Nephron progenitor cell (in vitro differentiated cells): Measurements from ENCODE around the gene LEAP2.

Experiments
- DNase-seq: peaks from one replicate; pipeline ENCODE4 v3.0.0; 2021
- H3K27ac Mint-ChIP-seq: 2 replicates; pipeline ENCODE4 v1.8.0; 2021; ENCODE audit warnings: mild to moderate bottlenecking, moderate library complexity, mixed read lengths
- H3K27me3 Mint-ChIP-seq: 2 replicates; pipeline ENCODE4 v1.8.0; 2021; ENCODE audit warnings: mild to moderate bottlenecking, low read depth, mixed read lengths; ENCODE audit not compliant: poor library complexity
- H3K36me3 Mint-ChIP-seq: 2 replicates; pipeline ENCODE4 v1.8.0; 2021; ENCODE audit warnings: low read depth, mixed read lengths
- H3K4me1 Mint-ChIP-seq: 2 replicates; pipeline ENCODE4 v1.8.0; 2021; ENCODE audit warnings: mixed read lengths
- H3K4me3 Mint-ChIP-seq: 2 replicates; pipeline ENCODE4 v1.8.0; 2021; ENCODE audit warnings: mild to moderate bottlenecking, moderate library complexity, mixed read lengths
- H3K9me3 Mint-ChIP-seq: 2 replicates; pipeline ENCODE4 v1.8.0; 2021; ENCODE audit warnings: mild to moderate bottlenecking, moderate library complexity, mixed read lengths
- TF ChIP-seq, protein P1 (sequence below): fragments of 200-600 bp; sonication (generic); IDR thresholded peaks from 2 replicates; pipeline ENCODE4 v1.5.0; 2021; ENCODE audit warnings: antibody characterized with exemption

Gene LEAP2

DNA sequence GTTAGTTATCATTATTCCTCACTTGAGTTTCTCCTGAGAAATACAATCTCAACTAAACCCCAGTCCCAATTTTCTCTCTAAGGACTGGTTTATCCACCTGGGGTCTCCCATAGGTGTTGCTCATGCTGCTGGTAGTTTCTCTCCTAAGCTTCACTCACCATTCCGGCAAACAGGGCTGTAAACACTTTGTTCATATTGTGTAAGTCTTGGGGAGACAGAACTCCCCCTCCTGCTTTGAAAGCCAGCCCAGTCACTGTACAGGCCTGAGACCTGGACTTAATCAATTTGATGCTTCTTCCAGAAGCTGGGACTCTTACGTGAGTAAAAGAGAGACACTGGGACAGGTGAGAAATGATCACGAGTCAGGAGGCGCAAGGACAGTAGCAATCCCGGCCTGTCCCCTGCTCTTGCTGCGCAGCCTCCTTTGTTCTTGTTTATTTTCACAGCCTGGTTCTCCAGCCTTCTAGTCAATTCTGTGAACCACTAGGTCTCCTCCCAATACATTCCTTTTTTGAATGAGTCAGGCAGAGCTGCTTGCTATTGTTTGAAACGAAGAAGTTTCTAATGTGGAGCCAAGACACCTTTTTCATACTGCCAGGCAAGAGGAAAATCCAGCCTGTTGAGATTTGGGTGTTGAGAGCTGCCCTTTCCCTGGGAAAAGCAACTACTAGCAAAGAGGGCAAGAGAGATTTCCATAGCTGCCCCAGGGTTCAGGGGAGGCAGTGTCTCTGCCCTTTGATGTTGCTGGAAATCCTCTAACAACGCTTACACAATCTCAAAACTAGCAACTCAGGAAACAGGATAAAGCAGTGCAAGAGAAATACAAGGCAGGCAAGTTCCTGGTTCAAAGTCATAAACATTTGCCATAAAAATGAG lies 33.8 kb upstream of the LEAP2 start:
- H3K27ac Mint-ChIP-seq = no peak overlapping the region
- H3K36me3 Mint-ChIP-seq = no peaks in the 10 kb centered on the region
- DNase-seq = no peak
- no peaks in the 10 kb centered on the region for H3K27me3 Mint-ChIP-seq
- TF ChIP-seq, protein P1, sequence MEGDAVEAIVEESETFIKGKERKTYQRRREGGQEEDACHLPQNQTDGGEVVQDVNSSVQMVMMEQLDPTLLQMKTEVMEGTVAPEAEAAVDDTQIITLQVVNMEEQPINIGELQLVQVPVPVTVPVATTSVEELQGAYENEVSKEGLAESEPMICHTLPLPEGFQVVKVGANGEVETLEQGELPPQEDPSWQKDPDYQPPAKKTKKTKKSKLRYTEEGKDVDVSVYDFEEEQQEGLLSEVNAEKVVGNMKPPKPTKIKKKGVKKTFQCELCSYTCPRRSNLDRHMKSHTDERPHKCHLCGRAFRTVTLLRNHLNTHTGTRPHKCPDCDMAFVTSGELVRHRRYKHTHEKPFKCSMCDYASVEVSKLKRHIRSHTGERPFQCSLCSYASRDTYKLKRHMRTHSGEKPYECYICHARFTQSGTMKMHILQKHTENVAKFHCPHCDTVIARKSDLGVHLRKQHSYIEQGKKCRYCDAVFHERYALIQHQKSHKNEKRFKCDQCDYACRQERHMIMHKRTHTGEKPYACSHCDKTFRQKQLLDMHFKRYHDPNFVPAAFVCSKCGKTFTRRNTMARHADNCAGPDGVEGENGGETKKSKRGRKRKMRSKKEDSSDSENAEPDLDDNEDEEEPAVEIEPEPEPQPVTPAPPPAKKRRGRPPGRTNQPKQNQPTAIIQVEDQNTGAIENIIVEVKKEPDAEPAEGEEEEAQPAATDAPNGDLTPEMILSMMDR = no peak
- H3K4me3 Mint-ChIP-seq = no peak overlapping the region
- no peaks in the 10 kb centered on the region for H3K9me3 Mint-ChIP-seq
- H3K4me1 Mint-ChIP-seq = peaks cover 33% of the 10 kb centered on the region

DNA sequence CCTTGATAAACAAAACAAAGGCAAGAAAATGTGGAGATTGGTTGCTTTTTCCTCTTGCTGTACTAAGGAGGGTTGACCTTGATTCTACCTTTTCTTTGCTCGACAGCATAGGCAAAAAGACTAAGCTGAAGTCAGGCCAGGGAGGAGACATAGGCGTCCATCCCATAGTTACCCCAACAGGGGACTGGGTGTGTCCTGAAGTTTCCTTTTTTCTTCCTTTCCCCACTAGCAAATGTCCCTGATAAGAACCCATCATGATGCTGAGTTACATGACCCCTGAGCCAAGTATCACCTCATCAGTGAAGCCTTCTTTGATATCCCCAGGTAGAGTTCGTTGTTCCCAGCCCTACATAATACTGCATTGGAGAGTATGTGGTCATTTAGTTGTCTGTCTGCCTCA lies 33.2 kb upstream of the LEAP2 start:
- Mint-ChIP-seq H3K4me1 (peaks cover 33% of the 10 kb centered on the region), H3K36me3 (no peaks in the 10 kb centered on the region), H3K27me3 (peaks cover 1% of the 10 kb centered on the region), H3K9me3 (no peaks in the 10 kb centered on the region), H3K4me3 (no peak overlapping the region), H3K27ac (no peak overlapping the region)
- no peak for DNase-seq
- TF ChIP-seq, protein P1 = no peak

DNA sequence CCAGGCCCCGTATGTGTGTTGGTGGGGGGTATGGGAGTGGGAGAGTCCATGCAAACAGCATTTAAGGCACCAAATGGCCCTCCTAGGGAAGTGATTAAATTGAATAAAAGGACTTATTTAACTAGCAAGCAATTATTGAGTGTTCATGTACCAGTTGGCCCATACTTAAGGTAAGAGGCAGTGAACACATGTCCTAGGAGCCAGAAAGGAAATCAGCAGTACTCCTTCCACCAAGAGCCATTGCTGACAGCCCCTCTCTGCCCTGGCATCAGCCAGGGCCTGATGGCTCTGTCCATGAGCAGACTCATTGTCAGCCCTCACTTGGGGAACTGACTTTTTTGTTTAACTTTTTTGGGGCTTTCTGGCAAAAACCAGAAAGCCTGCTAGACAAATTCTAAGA lies 32.6 kb upstream of the LEAP2 start:
- peaks cover 3% of the 10 kb centered on the region for H3K27me3 Mint-ChIP-seq
- no peak for DNase-seq
- no peak overlapping the region for H3K27ac Mint-ChIP-seq
- no peaks in the 10 kb centered on the region for H3K9me3 Mint-ChIP-seq
- no peaks in the 10 kb centered on the region for H3K36me3 Mint-ChIP-seq
- H3K4me1 Mint-ChIP-seq = peaks cover 33% of the 10 kb centered on the region
- TF ChIP-seq, protein P1 = no peak
- H3K4me3 Mint-ChIP-seq = no peak overlapping the region

DNA sequence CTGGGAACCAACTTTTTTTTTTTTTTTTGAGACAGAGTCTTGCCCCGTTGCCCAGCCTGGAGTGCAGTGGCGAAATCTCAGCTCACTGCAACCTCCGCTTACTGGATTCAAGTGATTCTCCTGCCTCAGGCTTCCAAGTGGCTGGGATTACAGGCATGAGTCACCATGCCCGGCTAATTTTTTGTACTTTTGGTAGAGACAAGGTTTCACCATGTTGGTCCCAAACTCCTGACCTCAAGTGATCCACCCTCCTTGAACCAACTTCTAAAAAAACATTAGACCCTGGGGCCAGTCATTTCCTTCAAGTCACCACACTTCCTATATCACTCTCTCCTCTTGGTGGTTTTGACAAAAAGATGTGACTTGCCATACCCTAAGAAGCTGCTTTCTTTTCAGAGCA lies 32.2 kb upstream of the LEAP2 start:
- Mint-ChIP-seq H3K9me3 (no peaks in the 10 kb centered on the region), H3K27ac (no peak overlapping the region)
- DNase-seq = no peak

DNA sequence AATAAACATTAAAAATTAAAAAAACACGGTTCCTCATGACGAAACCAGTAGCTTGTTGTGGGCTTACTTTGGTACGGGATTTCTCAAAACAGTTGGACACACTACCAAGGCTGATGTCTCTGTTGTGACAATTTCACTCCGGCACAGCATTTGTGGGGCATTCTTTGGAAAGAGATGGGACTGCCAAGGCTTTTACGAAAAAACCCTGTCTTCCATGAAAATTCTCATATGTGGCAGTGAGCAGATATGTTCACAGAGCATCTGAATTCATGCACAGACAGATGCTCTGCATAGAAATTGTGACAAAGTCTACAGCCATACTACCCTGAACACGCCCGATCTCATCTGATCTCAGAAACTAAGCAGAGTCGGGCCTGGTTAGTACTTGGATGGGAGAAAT lies 25.2 kb upstream of the LEAP2 start:
- TF ChIP-seq, protein P1 = no peak
- DNase-seq = no peak
- Mint-ChIP-seq H3K27me3 (peaks cover 14% of the 10 kb centered on the region), H3K27ac (no peak overlapping the region), H3K9me3 (no peaks in the 10 kb centered on the region), H3K36me3 (no peaks in the 10 kb centered on the region), H3K4me1 (no peaks in the 10 kb centered on the region), H3K4me3 (no peak overlapping the region)

More for the DNA sequence above, 32.2 kb upstream of the LEAP2 start:
- Mint-ChIP-seq H3K4me3 (no peak overlapping the region), H3K36me3 (no peaks in the 10 kb centered on the region), H3K27me3 (peaks cover 7% of the 10 kb centered on the region), H3K4me1 (peaks cover 33% of the 10 kb centered on the region)
- TF ChIP-seq, protein P1 = no peak

DNA sequence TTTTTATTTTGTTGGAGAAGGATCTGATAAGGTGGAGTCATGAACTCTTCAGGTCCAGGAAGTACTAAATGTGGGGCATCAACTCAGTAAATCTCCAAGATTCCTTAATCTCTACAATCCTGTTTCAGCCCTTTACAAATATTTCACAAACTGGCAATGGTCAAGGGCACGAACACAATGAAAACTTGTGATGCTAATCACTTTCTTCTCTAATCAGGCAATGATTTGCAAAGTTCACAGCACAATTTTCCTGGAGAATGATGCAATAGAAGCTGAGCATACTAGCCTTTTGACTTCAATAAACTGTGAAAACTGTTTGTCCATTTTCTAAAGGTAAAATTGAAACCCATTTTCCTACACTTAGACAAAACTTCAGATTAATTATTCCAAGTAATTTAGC lies 24.1 kb upstream of the LEAP2 start:
- TF ChIP-seq, protein P1 = no peak
- Mint-ChIP-seq H3K4me3 (no peak overlapping the region), H3K4me1 (no peaks in the 10 kb centered on the region), H3K27me3 (peaks cover 14% of the 10 kb centered on the region), H3K9me3 (no peaks in the 10 kb centered on the region), H3K36me3 (no peaks in the 10 kb centered on the region), H3K27ac (no peak overlapping the region)
- DNase-seq = no peak
